ENCODE measurements around the gene FADS1.

The FADS1 gene

DNA sequence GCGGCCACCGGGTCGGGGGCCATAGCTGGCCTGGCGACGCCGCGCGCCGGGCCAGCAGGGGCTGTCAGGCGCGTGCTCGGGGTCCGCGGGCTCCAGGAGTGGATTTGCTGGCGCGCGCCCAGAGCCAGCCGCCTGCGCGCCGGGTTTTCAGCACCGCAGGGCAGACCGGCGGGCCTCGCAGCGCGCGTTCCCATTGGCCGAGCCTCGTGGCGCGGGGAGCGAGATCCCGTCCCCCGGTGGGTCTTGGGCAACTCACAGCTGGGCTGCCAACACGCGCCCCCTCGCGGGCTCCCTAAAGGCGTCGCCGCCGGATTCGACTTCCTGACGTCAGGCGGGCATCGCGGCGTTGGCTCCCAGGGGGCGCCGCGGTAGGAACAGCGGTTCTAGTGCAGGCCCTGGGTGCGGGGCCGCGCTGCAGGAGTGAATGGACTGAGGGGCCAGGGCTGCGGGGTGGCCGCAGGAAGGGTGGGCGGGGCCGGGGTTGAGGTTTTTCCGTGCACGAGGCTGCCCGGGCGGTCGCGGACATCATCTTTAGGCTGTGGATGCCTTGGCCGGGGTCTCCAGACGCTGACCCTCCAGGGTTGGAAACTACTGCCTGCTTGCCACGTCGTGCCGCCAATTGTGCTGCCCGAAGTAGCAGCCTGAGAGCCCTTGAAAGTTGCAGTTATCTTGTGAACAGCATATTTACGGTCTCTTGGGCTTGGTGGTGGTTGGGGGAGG is at the start of gene FADS1:
Gene FADS1 (minus strand): TSS at position 268 of the 720 bp plus-strand sequence. CDS start 74 bp downstream, at position 194.
- peak; percentile 99 for DNase-seq

GRCh38 chr11:61866231-61866957 is 49.6 kb upstream of the FADS1 start:
- DNase-seq: no peak

GRCh38 chr11:61864814-61865775 is 48.3 kb upstream of the FADS1 start:
- DNase-seq: no peak

DNA sequence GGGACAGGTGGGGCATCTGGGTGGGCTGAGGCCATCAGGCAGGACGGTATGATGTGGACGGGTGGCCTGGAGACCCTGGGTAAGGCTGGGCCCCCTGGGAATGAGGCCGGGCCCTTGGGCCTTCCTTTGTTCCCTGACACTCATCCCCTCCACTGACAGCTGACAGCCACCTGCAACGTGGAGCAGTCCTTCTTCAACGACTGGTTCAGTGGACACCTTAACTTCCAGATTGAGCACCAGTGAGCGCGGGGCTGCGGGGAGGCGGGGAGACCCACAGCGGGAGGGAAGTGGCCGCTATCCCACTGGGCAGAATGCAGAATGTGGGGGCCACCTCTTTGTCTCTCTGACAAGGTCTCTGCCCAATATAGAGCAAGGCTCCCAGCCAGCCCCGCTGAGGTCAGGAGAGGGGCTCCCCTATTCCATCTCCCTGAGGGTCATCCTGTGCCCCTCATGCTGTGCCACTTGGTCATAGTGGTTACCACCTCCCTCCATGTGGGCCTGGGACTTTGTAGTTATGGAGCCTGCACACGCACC is 46.8 kb upstream of the FADS1 start:
- DNase-seq: no peak

DNA sequence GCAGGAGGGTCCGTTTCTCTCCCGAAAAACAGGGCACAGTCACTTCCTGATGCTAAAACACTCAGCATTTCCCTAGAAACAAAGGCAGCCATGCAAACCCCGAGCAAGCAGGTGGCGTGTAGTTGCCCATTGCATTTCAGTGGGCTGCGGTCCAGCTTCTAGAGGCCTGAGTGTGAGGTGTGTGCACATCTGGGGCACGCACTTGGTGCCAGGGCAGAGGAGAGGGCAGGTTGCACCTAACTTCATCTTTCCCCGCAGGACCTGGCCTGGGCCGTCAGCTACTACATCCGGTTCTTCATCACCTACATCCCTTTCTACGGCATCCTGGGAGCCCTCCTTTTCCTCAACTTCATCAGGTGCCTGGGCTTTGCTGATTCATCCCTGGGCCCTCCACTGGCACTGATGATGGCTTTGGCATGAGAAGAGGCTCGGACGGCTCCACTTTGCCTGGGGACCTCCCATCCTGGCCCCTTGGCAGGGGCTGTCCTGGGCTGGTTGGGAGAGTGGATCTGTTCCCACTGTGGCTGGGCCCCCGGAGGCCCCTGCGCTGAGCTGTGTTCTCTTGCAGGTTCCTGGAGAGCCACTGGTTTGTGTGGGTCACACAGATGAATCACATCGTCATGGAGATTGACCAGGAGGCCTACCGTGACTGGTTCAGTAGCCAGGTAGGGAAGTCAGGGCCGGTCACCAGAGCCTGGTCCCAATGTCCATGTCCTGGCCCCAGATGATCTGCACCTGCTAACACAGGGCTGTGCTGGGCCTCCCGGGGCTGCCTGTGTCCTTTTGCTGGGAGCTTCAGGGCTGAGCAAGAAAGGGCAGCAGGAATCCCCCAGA is 46.1 kb upstream of the FADS1 start:
- no peak for DNase-seq

GRCh38 chr11:61861634-61862033 is 44.8 kb upstream of the FADS1 start:
- DNase-seq: no peak

DNA sequence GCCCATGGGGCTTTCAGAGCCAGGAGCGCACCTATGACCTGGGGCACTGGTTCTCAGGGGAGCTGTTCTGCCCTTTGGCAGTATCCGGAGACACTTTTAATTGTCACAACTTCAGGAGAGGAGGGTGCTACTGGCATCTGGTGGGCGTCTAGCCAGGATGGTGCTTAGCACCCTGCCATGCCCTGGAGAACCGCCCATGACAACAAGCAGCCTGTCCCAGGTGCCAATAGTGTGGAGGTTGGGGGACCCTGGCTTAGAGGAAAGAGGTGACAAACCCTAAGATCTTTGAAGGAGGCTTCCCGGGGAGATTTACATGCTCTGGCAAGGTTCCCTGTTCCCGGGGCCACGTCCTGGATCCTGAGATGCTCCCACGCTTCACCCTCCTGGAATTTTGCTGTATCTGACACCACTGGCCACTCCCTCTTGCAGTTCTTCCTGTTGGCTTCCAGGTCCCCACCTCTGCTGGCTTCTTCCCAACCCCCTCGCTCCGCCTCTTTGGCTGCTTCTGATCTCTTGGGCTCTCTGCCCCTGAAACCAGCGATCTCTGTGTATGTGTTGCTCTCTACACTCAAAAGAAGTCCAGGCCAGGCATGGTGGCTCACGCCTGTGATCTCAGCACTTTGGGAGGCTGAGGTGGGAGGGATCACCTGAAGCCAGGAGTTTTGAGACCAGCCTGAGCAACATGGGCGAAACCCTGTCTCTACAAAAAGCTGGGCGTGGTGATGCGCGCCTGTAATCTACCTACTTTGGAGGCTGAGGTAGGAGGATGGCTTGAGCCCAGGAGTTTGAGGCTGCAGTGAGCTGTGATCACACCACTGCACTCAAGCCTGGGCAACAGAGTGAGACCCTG is 43.5 kb upstream of the FADS1 start:
- DNase-seq: no peak

DNA sequence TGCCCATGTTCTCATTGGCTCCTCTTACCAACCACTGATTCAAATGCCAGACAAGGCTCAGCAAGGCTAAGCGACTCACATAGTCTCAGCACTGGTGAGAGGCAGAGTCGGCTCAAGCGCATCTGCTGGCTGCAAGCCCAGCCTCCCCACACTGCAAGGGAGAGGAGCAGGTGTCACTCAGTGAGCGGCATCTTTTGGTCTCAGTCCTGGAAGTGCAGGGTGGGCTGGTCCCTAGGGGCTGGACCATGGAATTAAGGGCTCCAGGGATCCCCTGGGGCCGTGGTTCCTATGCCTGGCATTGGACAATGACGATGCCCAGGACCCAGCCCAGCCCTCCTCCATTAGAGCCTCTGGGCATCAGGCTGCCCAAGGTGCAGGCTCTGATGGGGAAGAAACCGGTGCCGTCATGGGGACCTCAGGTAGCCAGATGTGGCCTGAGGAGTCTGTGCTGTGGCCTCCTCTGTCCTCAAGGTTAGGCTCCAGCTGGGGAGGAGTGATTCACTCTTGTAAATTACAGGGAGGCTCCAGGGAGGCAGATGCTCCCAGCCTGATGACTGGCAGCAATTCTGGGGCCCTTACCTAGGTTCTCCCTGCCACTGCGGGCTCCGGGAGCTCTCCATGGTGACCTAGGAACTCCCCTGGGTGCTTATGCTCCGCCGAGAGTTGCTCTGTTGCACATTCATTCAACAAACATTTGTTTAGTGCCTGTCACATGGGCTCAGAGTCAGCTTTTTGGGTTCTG is 39.3 kb upstream of the FADS1 start:
- peak; percentile 79 for DNase-seq

GRCh38 chr11:61854966-61855714 is 38.3 kb upstream of the FADS1 start:
- DNase-seq: no peak

GRCh38 chr11:61854206-61854895 is 37.5 kb upstream of the FADS1 start:
- no peak for DNase-seq

DNA sequence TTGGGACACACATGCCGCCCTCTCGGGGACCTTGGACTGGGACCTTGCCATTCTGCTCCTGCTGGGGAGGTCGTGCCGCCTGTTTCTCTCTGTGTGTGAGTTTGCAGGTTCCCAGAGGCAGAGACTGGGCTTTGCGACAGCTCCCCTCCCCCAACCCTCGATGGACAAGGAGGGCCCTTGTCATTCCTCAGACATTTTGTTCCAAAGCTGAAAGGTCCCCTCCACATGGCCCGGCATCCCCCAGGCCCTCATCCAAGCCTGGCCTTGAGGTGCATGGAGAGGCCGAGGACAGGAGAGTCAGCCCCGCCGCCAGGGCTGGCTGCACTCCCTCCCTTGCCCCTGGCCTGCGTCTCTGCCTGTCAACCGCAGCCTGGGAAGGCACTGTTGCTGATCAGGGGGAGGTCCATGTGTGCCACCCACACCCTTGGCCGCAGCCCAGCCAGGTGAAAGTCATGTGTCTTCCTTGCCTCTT is 36.9 kb upstream of the FADS1 start:
- DNase-seq: no peak

- no peak for DNase-seq
Observed at GRCh38 chr11:61851900-61852295, 35.1 kb upstream of the FADS1 start.

- DNase-seq: no peak
Observed at GRCh38 chr11:61851113-61851899, 34.5 kb upstream of the FADS1 start.

DNA sequence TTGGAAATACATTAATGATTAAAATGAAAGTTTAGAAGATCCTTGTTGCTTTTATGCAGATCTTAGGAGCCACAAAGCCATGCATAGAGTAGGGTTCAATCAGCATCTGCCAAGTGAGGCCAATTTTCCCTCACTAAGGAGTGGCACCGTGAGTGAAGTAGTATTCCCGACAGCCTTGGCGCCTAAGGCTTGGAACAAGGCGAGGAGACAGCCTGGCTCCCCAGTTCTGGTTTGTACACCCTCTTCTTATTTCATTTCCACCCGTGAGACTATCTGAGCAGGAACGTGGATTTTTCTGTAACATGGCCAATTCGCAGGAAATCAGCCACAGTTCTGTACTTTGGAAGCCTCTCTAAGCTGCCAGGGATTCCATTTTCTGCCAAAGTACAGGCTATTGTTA is 33.9 kb upstream of the FADS1 start:
- no peak for DNase-seq

GRCh38 chr11:61848631-61849030 is 31.8 kb upstream of the FADS1 start:
- no peak for DNase-seq

GRCh38 chr11:61847914-61848581 is 31.2 kb upstream of the FADS1 start:
- no peak for DNase-seq

DNA sequence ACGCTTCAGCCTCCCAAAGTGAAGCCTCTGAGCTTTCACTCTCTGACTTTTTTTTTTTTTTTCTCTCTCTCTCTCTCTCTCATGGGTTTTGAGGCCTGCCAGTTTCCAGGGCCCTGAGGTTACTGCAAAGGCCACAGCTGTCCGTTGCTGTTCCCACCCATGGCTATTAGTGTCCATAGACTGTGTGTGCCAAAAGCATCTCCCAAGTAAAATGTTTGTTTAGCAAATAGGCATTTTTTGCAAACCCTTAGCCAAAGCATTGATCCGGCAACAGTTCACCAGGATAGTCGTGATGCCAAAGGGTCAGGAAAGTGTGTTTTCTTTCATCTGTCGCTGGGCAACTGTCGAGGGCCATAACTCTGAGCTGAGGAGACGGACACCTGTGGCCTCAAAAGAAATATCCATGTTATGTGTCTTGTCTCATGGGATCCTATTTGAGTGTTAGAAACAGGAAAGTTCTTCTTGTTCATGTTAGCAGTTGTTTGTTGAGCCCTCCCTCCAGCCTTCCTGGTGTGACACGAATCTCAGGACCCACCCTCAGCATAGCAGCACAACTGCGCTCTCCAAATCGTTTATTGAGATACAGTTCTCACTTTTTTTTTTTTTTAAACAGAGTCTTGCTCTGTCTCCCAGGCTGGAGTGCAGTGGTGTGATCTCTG is 29.7 kb upstream of the FADS1 start:
- DNase-seq: no peak

All from NCI-H69 (cell line).